HEK293 (cell line): ENCODE results near the gene ECT2L.

Experiments used
- CTCF ChIA-PET: fragments of 350-600 bp; formaldehyde crosslinking; extraction: SDS; loops from one replicate; lab custom pipeline; 2021; ENCODE audit warnings: antibody characterized with exemption; lab: Yijun Ruan, JAX
- POLR2A ChIA-PET: fragments of 300-600 bp; formaldehyde crosslinking; extraction: SDS; loops from one replicate; lab custom pipeline; 2020; ENCODE audit warnings: antibody characterized with exemption, inconsistent platforms; lab: Yijun Ruan, JAX
- H3K27ac ChIP-seq: fragments of 200-500 bp; sonication (Bioruptor generic); 2 replicates; pipeline ENCODE4 v1.5.1; 2014; ENCODE audit warnings: low read depth, low read length, control low read depth, inconsistent platforms; ENCODE audit errors: extremely low read depth
- H3K36me3 ChIP-seq, 2 experiments: fragments of 200-500 bp in 1 of 2; sonication (Bioruptor generic) in 1 of 2; 1 replicate in 1 of 2; 2 replicates in 1 of 2; pipeline ENCODE4 v1.5.1; 2014 to 2017; ENCODE audit warnings: inconsistent platforms in 2 of 2, low read length in 2 of 2; ENCODE audit not compliant: control insufficient read depth in 2 of 2, insufficient read depth in 1 of 2
- H3K4me1 ChIP-seq: fragments of 200-500 bp; sonication (Bioruptor generic); 2 replicates; pipeline ENCODE4 v1.5.1; 2014; ENCODE audit warnings: mild to moderate bottlenecking, low read length, inconsistent platforms; ENCODE audit not compliant: control insufficient read depth, insufficient read depth
- H3K4me3 ChIP-seq: 2 replicates; pipeline ENCODE4 v1.5.1; 2011; ENCODE audit warnings: low read depth, mild to moderate bottlenecking, control low read depth, low read length, moderate library complexity
- H3K9me3 ChIP-seq: fragments of 200-500 bp; sonication (Bioruptor generic); 2 replicates; pipeline ENCODE4 v1.5.1; 2014; ENCODE audit warnings: low read depth, low read length, inconsistent platforms; ENCODE audit not compliant: control insufficient read depth, insufficient read depth
- FEZF1 ChIP-seq: fragments of 450-650 bp; formaldehyde crosslinking; IDR thresholded peaks from 2 replicates; pipeline ENCODE4 v1.5.1; 2016; ENCODE audit warnings: missing biosample characterization, missing genetic modification characterization
- GLIS2 ChIP-seq: fragments of 450-650 bp; formaldehyde crosslinking; IDR thresholded peaks from 2 replicates; pipeline ENCODE4 v1.5.1; 2016; ENCODE audit warnings: missing biosample characterization, missing genetic modification characterization
- HOXC10 ChIP-seq: sonication (generic); formaldehyde crosslinking; IDR thresholded peaks from 2 replicates; pipeline ENCODE4 v1.8.1; 2023; ENCODE audit warnings: mild to moderate bottlenecking, missing genetic modification reagents
- KLF1 ChIP-seq: fragments of 450-650 bp; formaldehyde crosslinking; IDR thresholded peaks from 2 replicates; pipeline ENCODE4 v1.5.1; 2016; ENCODE audit warnings: missing biosample characterization, missing genetic modification characterization
- KLF10 ChIP-seq: fragments of 450-650 bp; IDR thresholded peaks from 2 replicates; pipeline ENCODE4 v1.5.1; 2018; ENCODE audit warnings: missing biosample characterization, mild to moderate bottlenecking, missing genetic modification characterization
- KLF8 ChIP-seq: fragments of 450-650 bp; formaldehyde crosslinking; IDR thresholded peaks from 2 replicates; pipeline ENCODE4 v1.5.1; 2016; ENCODE audit warnings: missing biosample characterization, missing genetic modification characterization
- PRDM10 ChIP-seq: fragments of 450-650 bp; formaldehyde crosslinking; IDR thresholded peaks from 2 replicates; pipeline ENCODE4 v1.5.1; 2016; ENCODE audit warnings: missing biosample characterization, missing genetic modification characterization
- SETDB1 ChIP-seq: IDR thresholded peaks from one replicate; pipeline ENCODE4 v1.6.1; 2017; ENCODE audit warnings: mild to moderate bottlenecking, low read length, moderate library complexity, mixed read lengths; ENCODE audit not compliant: insufficient read length
- SP7 ChIP-seq: fragments of 450-650 bp; formaldehyde crosslinking; IDR thresholded peaks from 2 replicates; pipeline ENCODE4 v1.5.1; 2016; ENCODE audit warnings: missing biosample characterization, missing genetic modification characterization
- YY1 ChIP-seq: fragments of 450-650 bp; formaldehyde crosslinking; IDR thresholded peaks from 2 replicates; pipeline ENCODE4 v1.5.1; 2018; ENCODE audit warnings: missing biosample characterization, missing genetic modification characterization
- ZBTB11 ChIP-seq: fragments of 450-650 bp; formaldehyde crosslinking; conservative IDR thresholded peaks from 2 replicates; pipeline ENCODE4 v1.5.1; 2016; ENCODE audit warnings: low read depth, missing biosample characterization, missing genetic modification characterization
- ZBTB26 ChIP-seq: fragments of 450-650 bp; formaldehyde crosslinking; optimal IDR thresholded peaks from 2 replicates; pipeline ENCODE3; 2016; ENCODE audit warnings: missing biosample characterization, mild to moderate bottlenecking, missing genetic modification characterization
- ZEB2 ChIP-seq: fragments of 450-650 bp; formaldehyde crosslinking; IDR thresholded peaks from 2 replicates; pipeline ENCODE4 v1.5.1; 2016; ENCODE audit warnings: missing biosample characterization, missing genetic modification characterization
- ZNF26 ChIP-seq: fragments of 450-650 bp; formaldehyde crosslinking; IDR thresholded peaks from 2 replicates; pipeline ENCODE4 v1.5.1; 2016; ENCODE audit warnings: missing biosample characterization, missing genetic modification characterization
- ZNF266 ChIP-seq: fragments of 450-650 bp; formaldehyde crosslinking; IDR thresholded peaks from 2 replicates; pipeline ENCODE4 v1.5.1; 2016; ENCODE audit warnings: missing biosample characterization, missing genetic modification characterization, low read depth
- ZNF335 ChIP-seq: fragments of 450-650 bp; formaldehyde crosslinking; conservative IDR thresholded peaks from 2 replicates; pipeline ENCODE4 v1.5.1; 2016; ENCODE audit warnings: missing biosample characterization, missing genetic modification characterization
- ZNF341 ChIP-seq: fragments of 450-650 bp; formaldehyde crosslinking; IDR thresholded peaks from 2 replicates; pipeline ENCODE4; 2016; ENCODE audit warnings: low read depth, missing biosample characterization, missing genetic modification characterization
- ZNF362 ChIP-seq: fragments of 450-650 bp; formaldehyde crosslinking; IDR thresholded peaks from 2 replicates; pipeline ENCODE4 v1.5.1; 2016; ENCODE audit warnings: missing biosample characterization, missing genetic modification characterization
- ZNF48 ChIP-seq: fragments of 450-650 bp; formaldehyde crosslinking; IDR thresholded peaks from 2 replicates; pipeline ENCODE4 v1.5.1; 2016; ENCODE audit warnings: missing biosample characterization, missing genetic modification characterization
- ZNF561 ChIP-seq: fragments of 450-650 bp; IDR thresholded peaks from 2 replicates; pipeline ENCODE4 v1.5.1; 2018; ENCODE audit warnings: missing biosample characterization, missing genetic modification characterization, borderline replicate concordance
- ZNF580 ChIP-seq: fragments of 450-650 bp; formaldehyde crosslinking; IDR thresholded peaks from 2 replicates; pipeline ENCODE4 v1.5.1; 2016; ENCODE audit warnings: missing biosample characterization, missing genetic modification characterization
- ZNF600 ChIP-seq: fragments of 450-650 bp; formaldehyde crosslinking; IDR thresholded peaks from 2 replicates; pipeline ENCODE4 v1.5.1; 2016; ENCODE audit warnings: missing biosample characterization, missing genetic modification characterization
- ZNF626 ChIP-seq: fragments of 450-650 bp; sonication (Bioruptor Pico); formaldehyde crosslinking; IDR thresholded peaks from 2 replicates; pipeline ENCODE4 v1.5.1; 2018; ENCODE audit warnings: missing biosample characterization, missing genetic modification characterization, inconsistent platforms

The ECT2L gene

GRCh38 chr6:138772596-138773176 lies 23.2 kb upstream of the ECT2L start:
- Histone ChIP-seq H3K4me1 (no peaks in the 10 kb centered on the region), H3K27ac (peak overlapping the region; percentile 88), H3K4me3 (peak overlapping the region; percentile 87)
- POLR2A ChIA-PET: interaction anchor here (0.6 to 2.5 kb wide), 7 partner anchors 11 to 601 kb away, joined by 3 to 12 read pairs (median 5); partner anchors contain the start of gene CITED2
- TF ChIP-seq ZBTB26 (tag by site-specific recombination) (no peak), PRDM10 (tag by site-specific recombination) (peak; percentile 25; the same call in 1 of the 2 replicates), ZNF26 (tag by site-specific recombination) (no peak), ZNF626 (no peak), KLF10 (tag by site-specific recombination) (no peak; the same call in 1 of the 2 replicates), ZNF266 (tag by site-specific recombination) (no peak), KLF1 (tag by site-specific recombination) (no peak), ZNF580 (tag by site-specific recombination) (no peak), KLF8 (no peak), SP7 (tag by site-specific recombination) (no peak), ZNF600 (tag by site-specific recombination) (0 out of 2 replicates have a peak, but pooled peaks have one; percentile 25), YY1 (no peak), ZNF362 (tag by site-specific recombination) (peak; percentile 39; the same call in 1 of the 2 replicates), HOXC10 (CRISPR knock-in tag) (no peak), ZNF561 (tag by site-specific recombination) (no peak; the same call in 1 of the 2 replicates), FEZF1 (tag by site-specific recombination) (peak; percentile 51; the same call in 1 of the 2 replicates), ZEB2 (tag by site-specific recombination) (no peak), ZNF48 (tag by site-specific recombination) (no peak), GLIS2 (0 out of 2 replicates have a peak, but pooled peaks have one; percentile 20), SETDB1 (no peak), ZNF335 (peak; percentile 93), ZNF341 (tag by site-specific recombination) (0 out of 2 replicates have a peak, but pooled peaks have one; percentile 4), ZBTB11 (tag by site-specific recombination) (no peak)
- TF ChIP-seq, all 188 proteins: peak for 7
- peaks cover 8 to 9% of the 10 kb centered on the region in 2 experiments; a peak in 2 of 3 replicates for H3K36me3 ChIP-seq
- no peaks in the 10 kb centered on the region for H3K9me3 ChIP-seq
- CTCF ChIA-PET: interaction anchor here (0.6 to 12.8 kb wide), 9 partner anchors 22 to 657 kb away, joined by 3 to 157 read pairs (median 3); no protein-coding TSS in a partner anchor
